ENCODE data around the gene EPC1. TPM values are rescaled to one million over a fixed set of nuclear protein-coding genes. Genes with fewer than 3 reads are reported as not detected.
"Not testable (repeated sequence)": the region's sequence is repeated elsewhere in the genome, so short reads cannot be mapped to it uniquely, and the experiment has no call there.

Gene EPC1
- total and polyA plus RNA-seq, 2 donors (not counting 1 experiment from before 2014, with no cell fraction given): 22.7 to 28.1 TPM

DNA sequence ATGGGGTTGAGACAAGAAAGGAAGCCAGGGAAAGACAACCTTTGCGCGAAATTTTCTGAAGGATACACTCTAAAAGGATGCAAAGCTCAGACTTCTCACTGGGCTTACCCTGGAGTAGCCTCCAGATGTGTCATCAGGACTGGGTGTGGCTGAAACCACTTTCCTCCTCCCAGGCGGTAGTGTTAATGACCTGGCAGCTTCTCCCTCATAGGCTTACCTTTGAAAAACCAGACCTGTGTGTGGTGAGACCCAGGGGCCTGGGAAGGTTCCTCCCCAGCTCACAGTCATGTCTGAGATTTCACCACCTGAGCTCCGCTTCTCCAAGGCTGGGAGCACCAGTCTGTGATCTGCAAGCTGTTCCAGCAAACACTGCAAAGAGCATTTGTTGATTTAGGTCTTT lies 93.7 kb downstream of the EPC1 start:
- Histone ChIP-seq H3K9ac (ENCODE audit: insufficient read depth, low read length) (no peak overlapping the region), H3K4me1 (ENCODE audit: control insufficient read depth, extremely low read depth, insufficient read depth, low read length) (no peaks in the 10 kb centered on the region), H3K27me3 (ENCODE audit: control insufficient read depth, insufficient read depth, low read length) (no peaks in the 10 kb centered on the region), H2AFZ (ENCODE audit: low read length) (no peak overlapping the region), H4K20me1 (ENCODE audit: control insufficient read depth, extremely low read depth, insufficient read depth, low read length) (no peaks in the 10 kb centered on the region), H3K36me3 (ENCODE audit: control insufficient read depth, insufficient read depth, low read length) (no peaks in the 10 kb centered on the region), H3K4me3 (replicated peaks in 1 of 4; ENCODE audit: control extremely low read depth in 1 of 4, insufficient read depth in 1 of 4, low read depth in 3 of 4, low read length in 4 of 4) (no peak overlapping the region), H3K4me2 (ENCODE audit: extremely low read depth, insufficient read depth, low read length) (no peak overlapping the region), H3K9me3 (ENCODE audit: control insufficient read depth, insufficient read depth, low read depth, low read length) (no peaks in the 10 kb centered on the region), H3K27ac (ENCODE audit: insufficient read depth, low read length) (no peak overlapping the region), H3K79me2 (ENCODE audit: control insufficient read depth, insufficient read depth, low read length) (no peaks in the 10 kb centered on the region)
- no peak for DNase-seq (ENCODE audit: low read depth in 2 of 2)
- TF ChIP-seq, protein P1, sequence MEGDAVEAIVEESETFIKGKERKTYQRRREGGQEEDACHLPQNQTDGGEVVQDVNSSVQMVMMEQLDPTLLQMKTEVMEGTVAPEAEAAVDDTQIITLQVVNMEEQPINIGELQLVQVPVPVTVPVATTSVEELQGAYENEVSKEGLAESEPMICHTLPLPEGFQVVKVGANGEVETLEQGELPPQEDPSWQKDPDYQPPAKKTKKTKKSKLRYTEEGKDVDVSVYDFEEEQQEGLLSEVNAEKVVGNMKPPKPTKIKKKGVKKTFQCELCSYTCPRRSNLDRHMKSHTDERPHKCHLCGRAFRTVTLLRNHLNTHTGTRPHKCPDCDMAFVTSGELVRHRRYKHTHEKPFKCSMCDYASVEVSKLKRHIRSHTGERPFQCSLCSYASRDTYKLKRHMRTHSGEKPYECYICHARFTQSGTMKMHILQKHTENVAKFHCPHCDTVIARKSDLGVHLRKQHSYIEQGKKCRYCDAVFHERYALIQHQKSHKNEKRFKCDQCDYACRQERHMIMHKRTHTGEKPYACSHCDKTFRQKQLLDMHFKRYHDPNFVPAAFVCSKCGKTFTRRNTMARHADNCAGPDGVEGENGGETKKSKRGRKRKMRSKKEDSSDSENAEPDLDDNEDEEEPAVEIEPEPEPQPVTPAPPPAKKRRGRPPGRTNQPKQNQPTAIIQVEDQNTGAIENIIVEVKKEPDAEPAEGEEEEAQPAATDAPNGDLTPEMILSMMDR (conservative IDR thresholded peaks at IDR 0.05 in 1 of 2, IDR thresholded peaks at IDR 0.05 in 1 of 2; ENCODE audit: low read depth in 1 of 2, low read length in 2 of 2): no peak
- no peak for TF ChIP-seq EZH2 (IDR thresholded peaks at IDR 0.05; ENCODE audit: low read length, missing control alignments)

DNA sequence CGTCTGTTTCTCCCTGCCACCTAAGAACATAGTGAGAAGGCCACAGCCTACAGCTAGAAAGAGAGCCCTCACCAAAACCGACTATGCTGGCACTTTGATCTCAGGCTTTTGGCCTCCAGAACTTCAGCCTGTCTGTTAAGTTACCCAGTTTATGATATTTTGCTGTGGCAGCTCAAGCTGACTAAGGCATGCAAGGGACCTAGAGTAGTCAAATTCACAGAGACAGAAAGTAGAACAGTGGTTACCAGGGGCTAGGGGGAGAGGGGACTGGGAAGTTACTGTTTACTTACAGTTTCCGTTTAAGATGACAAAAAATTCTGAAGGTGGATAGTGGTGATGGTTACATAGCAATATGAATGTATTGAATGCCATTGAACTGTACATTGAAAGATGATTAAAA lies 96.5 kb downstream of the EPC1 start:
- H4K20me1 ChIP-seq (ENCODE audit: control insufficient read depth, extremely low read depth, insufficient read depth, low read length); H3K9me3 ChIP-seq (ENCODE audit: control insufficient read depth, insufficient read depth, low read depth, low read length); H3K4me3 ChIP-seq (replicated peaks in 1 of 4; ENCODE audit: control extremely low read depth in 1 of 4, insufficient read depth in 1 of 4, low read depth in 3 of 4, low read length in 4 of 4); H3K4me1 ChIP-seq (ENCODE audit: control insufficient read depth, extremely low read depth, insufficient read depth, low read length); H3K27me3 ChIP-seq (ENCODE audit: control insufficient read depth, insufficient read depth, low read length); H3K79me2 ChIP-seq (ENCODE audit: control insufficient read depth, insufficient read depth, low read length); H3K4me2 ChIP-seq (ENCODE audit: extremely low read depth, insufficient read depth, low read length); H2AFZ ChIP-seq (ENCODE audit: low read length); DNase-seq (ENCODE audit: low read depth in 2 of 2); H3K9ac ChIP-seq (ENCODE audit: insufficient read depth, low read length); H3K36me3 ChIP-seq (ENCODE audit: control insufficient read depth, insufficient read depth, low read length); H3K27ac ChIP-seq (ENCODE audit: insufficient read depth, low read length): not testable (repeated sequence)

DNA sequence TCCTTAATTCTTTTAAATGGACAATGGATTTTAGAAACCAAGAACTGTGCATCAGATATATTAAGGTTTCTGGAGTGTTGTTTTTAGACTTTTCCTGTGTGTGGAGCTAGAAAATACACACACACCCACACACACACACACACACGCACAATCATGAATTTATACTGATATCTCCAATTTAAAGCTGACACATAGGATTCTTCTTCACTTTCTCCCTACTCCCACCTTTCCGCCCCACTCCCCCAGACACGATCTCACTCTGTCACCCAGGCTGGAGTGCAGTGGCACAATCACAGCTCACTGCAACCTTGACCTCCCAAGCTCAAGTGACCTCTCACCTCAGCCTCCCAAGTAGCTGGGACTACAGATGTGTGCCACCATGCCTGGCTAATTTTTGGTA lies 100.3 kb downstream of the EPC1 start:
- H2AFZ ChIP-seq (ENCODE audit: low read length): no peak overlapping the region
- no peak for DNase-seq (ENCODE audit: low read depth in 2 of 2)
- H3K4me2 ChIP-seq (ENCODE audit: extremely low read depth, insufficient read depth, low read length): no peak overlapping the region
- no peaks in the 10 kb centered on the region for H3K4me1 ChIP-seq (ENCODE audit: control insufficient read depth, extremely low read depth, insufficient read depth, low read length)
- H3K36me3 ChIP-seq (ENCODE audit: control insufficient read depth, insufficient read depth, low read length): no peaks in the 10 kb centered on the region
- H3K9ac ChIP-seq (ENCODE audit: insufficient read depth, low read length): no peak overlapping the region
- no peaks in the 10 kb centered on the region for H3K79me2 ChIP-seq (ENCODE audit: control insufficient read depth, insufficient read depth, low read length)
- TF ChIP-seq EZH2 (IDR thresholded peaks at IDR 0.05; ENCODE audit: low read length, missing control alignments): no peak
- TF ChIP-seq, protein P1 (conservative IDR thresholded peaks at IDR 0.05 in 1 of 2, IDR thresholded peaks at IDR 0.05 in 1 of 2; ENCODE audit: low read depth in 1 of 2, low read length in 2 of 2): no peak
- H4K20me1 ChIP-seq (ENCODE audit: control insufficient read depth, extremely low read depth, insufficient read depth, low read length): no peaks in the 10 kb centered on the region
- H3K4me3 ChIP-seq (replicated peaks in 1 of 4; ENCODE audit: control extremely low read depth in 1 of 4, insufficient read depth in 1 of 4, low read depth in 3 of 4, low read length in 4 of 4): no peak overlapping the region
- H3K9me3 ChIP-seq (ENCODE audit: control insufficient read depth, insufficient read depth, low read depth, low read length): no peaks in the 10 kb centered on the region
- no peaks in the 10 kb centered on the region for H3K27me3 ChIP-seq (ENCODE audit: control insufficient read depth, insufficient read depth, low read length)
- H3K27ac ChIP-seq (ENCODE audit: insufficient read depth, low read length): no peak overlapping the region
